Mesenchymal stem cell (in vitro differentiated cells and primary cell): ENCODE results near the gene MOCOS.
"Not testable (repeated sequence)": the region's sequence is repeated elsewhere in the genome, so short reads cannot be mapped to it uniquely, and the experiment has no call there.

Experiments
- DNase-seq: peaks from one replicate; pipeline ENCODE4 v3.0.0-alpha.2; 2013
- H2AFZ ChIP-seq: one replicate; pipeline ENCODE4 v1.6.1; 2013; ENCODE audit warnings: low read depth, mild to moderate bottlenecking, control low read depth, inconsistent platforms, low read length, moderate library complexity
- H2AK5ac ChIP-seq: 2 replicates; pipeline ENCODE4 v1.6.1; 2013; ENCODE audit warnings: low read length, moderate library complexity, mild to moderate bottlenecking, inconsistent platforms; ENCODE audit not compliant: severe bottlenecking
- H2BK120ac ChIP-seq: one replicate; pipeline ENCODE4 v1.6.1; 2013; ENCODE audit warnings: low read depth, mild to moderate bottlenecking, inconsistent platforms, low read length, moderate library complexity
- H2BK12ac ChIP-seq, 2 experiments: one replicate each; pipeline ENCODE4 v1.6.1; 2013; ENCODE audit warnings: inconsistent platforms in 2 of 2, low read length in 2 of 2, mild to moderate bottlenecking in 2 of 2, moderate library complexity in 2 of 2, control low read depth in 1 of 2
- H2BK15ac ChIP-seq: one replicate; pipeline ENCODE4 v1.6.1; 2013; ENCODE audit warnings: mild to moderate bottlenecking, low read depth, inconsistent platforms; ENCODE audit not compliant: poor library complexity, severe bottlenecking
- H2BK5ac ChIP-seq: 2 replicates; pipeline ENCODE4 v1.6.1; 2013; ENCODE audit warnings: low read depth, mild to moderate bottlenecking, low read length, control low read depth, inconsistent platforms; ENCODE audit not compliant: poor library complexity, severe bottlenecking
- H3K14ac ChIP-seq, 2 experiments: one replicate each; pipeline ENCODE4 v1.6.1; 2013; ENCODE audit warnings: inconsistent platforms in 2 of 2, low read length in 2 of 2, control low read depth in 1 of 2, mild to moderate bottlenecking in 1 of 2, moderate library complexity in 1 of 2
- H3K18ac ChIP-seq, 2 experiments: one replicate each; pipeline ENCODE4 v1.6.1; 2013; ENCODE audit warnings: inconsistent platforms in 2 of 2, low read length in 2 of 2, control low read depth in 1 of 2, low read depth in 1 of 2, mild to moderate bottlenecking in 1 of 2
- H3K23ac ChIP-seq, 2 experiments: one replicate each; pipeline ENCODE4 v1.6.1; 2013; ENCODE audit warnings: inconsistent platforms in 2 of 2, low read length in 2 of 2, mild to moderate bottlenecking in 2 of 2, moderate library complexity in 2 of 2, control low read depth in 1 of 2
- H3K27ac ChIP-seq: 2 replicates; pipeline ENCODE4 v1.5.1; 2013; ENCODE audit warnings: mild to moderate bottlenecking, moderate library complexity, low read length, control low read depth, inconsistent platforms; ENCODE audit not compliant: poor library complexity, severe bottlenecking
- H3K27me3 ChIP-seq, 2 experiments: 2 replicates each; pipeline versions ENCODE4 v1.6.1 to v1.7.0; 2013; ENCODE audit warnings: low read length in 2 of 2, mild to moderate bottlenecking in 2 of 2, moderate library complexity in 2 of 2, control low read depth in 1 of 2, inconsistent platforms in 1 of 2; ENCODE audit not compliant: control insufficient read depth in 1 of 2, insufficient read depth in 1 of 2
- H3K36me3 ChIP-seq, 2 experiments: 2 replicates each; pipeline versions ENCODE4 v1.6.1 to v1.7.0; 2013; ENCODE audit warnings: low read length in 2 of 2, control low read depth in 1 of 2, inconsistent platforms in 1 of 2, low read depth in 1 of 2, mild to moderate bottlenecking in 1 of 2; ENCODE audit not compliant: insufficient read depth in 2 of 2, control insufficient read depth in 1 of 2
- H3K4ac ChIP-seq, 2 experiments: one replicate each; pipeline ENCODE4 v1.6.1; 2013; ENCODE audit warnings: inconsistent platforms in 2 of 2, low read length in 2 of 2, mild to moderate bottlenecking in 2 of 2, moderate library complexity in 2 of 2, control low read depth in 1 of 2, low read depth in 1 of 2
- H3K4me1 ChIP-seq: 2 replicates; pipeline ENCODE4 v1.6.1; 2013; ENCODE audit warnings: low read depth, low read length, control low read depth; ENCODE audit not compliant: control insufficient read depth, insufficient read depth
- H3K4me2 ChIP-seq: 2 replicates; pipeline ENCODE4 v1.6.1; 2013; ENCODE audit warnings: low read length, mild to moderate bottlenecking, inconsistent platforms; ENCODE audit not compliant: poor library complexity, severe bottlenecking
- H3K4me3 ChIP-seq, 2 experiments: 2 replicates each; pipeline versions ENCODE4 v1.5.1 to v1.7.0; 2013; ENCODE audit warnings: low read length in 2 of 2, mild to moderate bottlenecking in 2 of 2, control low read depth in 1 of 2, low read depth in 1 of 2; ENCODE audit not compliant: insufficient read depth in 1 of 2
- H3K79me1 ChIP-seq: replicated peaks from 2 replicates; pipeline ENCODE4 v1.6.1; 2013; ENCODE audit warnings: mild to moderate bottlenecking, control low read depth, low read length, inconsistent platforms; ENCODE audit not compliant: poor library complexity, severe bottlenecking
- H3K9ac ChIP-seq: 2 replicates; pipeline ENCODE4 v1.7.0; 2013; ENCODE audit warnings: mild to moderate bottlenecking, low read length, moderate library complexity
- H3K9me3 ChIP-seq: 2 replicates; pipeline ENCODE4 v1.7.0; 2013; ENCODE audit warnings: mild to moderate bottlenecking, low read length; ENCODE audit not compliant: control insufficient read depth
- H4K8ac ChIP-seq: one replicate; pipeline ENCODE4 v1.6.1; 2013; ENCODE audit warnings: inconsistent platforms, mild to moderate bottlenecking, low read length, moderate library complexity
- H4K91ac ChIP-seq: one replicate; pipeline ENCODE4 v1.6.1; 2013; ENCODE audit warnings: mild to moderate bottlenecking, low read length, inconsistent platforms
- WGBS: methylation state at CpG from one replicate; pipeline ENCODE4 v1.1.7; 2013; ENCODE audit warnings: mixed read lengths; 5-methylcytosine and 5-hydroxymethylcytosine counted together

The MOCOS gene

GRCh38 chr18:36160959-36161371, 26.3 kb upstream of the MOCOS start:
- H2AK5ac ChIP-seq, result peak overlapping the region; percentile 57
- H3K18ac ChIP-seq, result no peak overlapping the region
- peaks cover 11 to 83% of the 10 kb centered on the region in 2 experiments for H3K36me3 ChIP-seq
- no peak overlapping the region for H4K8ac ChIP-seq
- H3K79me1 ChIP-seq, result peaks cover 3% of the 10 kb centered on the region
- H3K27me3 ChIP-seq, result no peaks in the 10 kb centered on the region
- H4K91ac ChIP-seq, result no peak overlapping the region
- H2BK12ac ChIP-seq, result no peak overlapping the region
- no peak overlapping the region for H2BK15ac ChIP-seq
- H3K4ac ChIP-seq, result no peak overlapping the region
- no peak overlapping the region for H3K14ac ChIP-seq
- H3K23ac ChIP-seq, result no peak overlapping the region
- no peak overlapping the region for H3K9ac ChIP-seq
- H2BK120ac ChIP-seq, result no peak overlapping the region
- H3K9me3 ChIP-seq, result no peaks in the 10 kb centered on the region
- H3K4me3 ChIP-seq, result no peak overlapping the region
- H3K27ac ChIP-seq, result no peak overlapping the region
- peaks cover 5% of the 10 kb centered on the region for H3K4me1 ChIP-seq
- DNase-seq, result no peak
- H2BK5ac ChIP-seq, result no peak overlapping the region
- H3K4me2 ChIP-seq, result no peak overlapping the region
- 100% methylated on average over 4 of the region's 4 CpGs for WGBS
- H2AFZ ChIP-seq, result no peak overlapping the region

DNA sequence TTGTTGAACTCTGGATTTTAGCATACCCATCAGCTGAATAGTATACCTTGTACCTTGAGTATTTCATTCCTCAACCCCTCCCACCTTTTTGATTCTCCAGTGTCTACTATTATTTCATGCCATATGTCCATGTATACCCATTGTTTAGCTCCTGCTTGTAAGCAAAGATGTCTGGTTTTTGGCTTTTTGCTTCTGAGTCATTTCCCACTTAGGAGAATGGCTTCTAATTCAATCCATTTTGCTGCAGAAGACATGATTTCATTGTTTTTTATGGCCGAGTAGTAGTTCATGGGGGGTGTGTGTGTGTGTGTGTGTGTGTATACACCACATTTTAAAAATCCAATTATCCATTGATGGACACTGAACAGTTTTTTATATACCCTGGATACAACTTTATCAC, 24.3 kb upstream of the MOCOS start:
- no peaks in the 10 kb centered on the region for H3K9me3 ChIP-seq
- no peak overlapping the region for H2BK120ac ChIP-seq
- no peak overlapping the region for H4K8ac ChIP-seq
- no CpG with 5 or more reads among the region's 1 CpG for WGBS
- no peak overlapping the region for H2BK5ac ChIP-seq
- H3K79me1 ChIP-seq, result peaks cover 8% of the 10 kb centered on the region
- no peak overlapping the region for H3K4me2 ChIP-seq
- peaks cover 16 to 87% of the 10 kb centered on the region in 2 experiments for H3K36me3 ChIP-seq
- H3K4me3 ChIP-seq, result no peak overlapping the region
- H3K14ac ChIP-seq, result no peak overlapping the region
- peaks cover 3% of the 10 kb centered on the region for H3K4me1 ChIP-seq
- no peak overlapping the region for H2BK15ac ChIP-seq
- no peak overlapping the region for H2AFZ ChIP-seq
- no peak overlapping the region for H3K18ac ChIP-seq
- H3K27me3 ChIP-seq, result no peaks in the 10 kb centered on the region
- H3K9ac ChIP-seq, result no peak overlapping the region
- peak overlapping the region; percentile 38 for H3K27ac ChIP-seq
- H3K23ac ChIP-seq, result no peak overlapping the region
- H2AK5ac ChIP-seq, result peak overlapping the region; percentile 80
- no peak overlapping the region for H4K91ac ChIP-seq
- no peak overlapping the region for H2BK12ac ChIP-seq
- no peak overlapping the region for H3K4ac ChIP-seq
- DNase-seq, result no peak

- H3K14ac ChIP-seq, result no peak overlapping the region
- H2AFZ ChIP-seq, result no peak overlapping the region
- no peak overlapping the region for H3K4me2 ChIP-seq
- H2BK5ac ChIP-seq, result no peak overlapping the region
- H3K4ac ChIP-seq, result no peak overlapping the region
- H2BK15ac ChIP-seq, result no peak overlapping the region
- no peaks in the 10 kb centered on the region for H3K9me3 ChIP-seq
- peaks cover 47 to 89% of the 10 kb centered on the region in 2 experiments for H3K36me3 ChIP-seq
- H3K9ac ChIP-seq, result no peak overlapping the region
- no peak overlapping the region for H2BK120ac ChIP-seq
- H3K4me1 ChIP-seq, result peaks cover 2% of the 10 kb centered on the region
- H2BK12ac ChIP-seq, result no peak overlapping the region
- H2AK5ac ChIP-seq, result no peak overlapping the region
- no peak overlapping the region for H4K91ac ChIP-seq
- DNase-seq, result no peak
- H3K79me1 ChIP-seq, result peaks cover 19% of the 10 kb centered on the region
- no peak overlapping the region for H3K27ac ChIP-seq
- no peak overlapping the region for H3K4me3 ChIP-seq
- H3K18ac ChIP-seq, result no peak overlapping the region
- WGBS, result 87% methylated on average over 3 of the region's 3 CpGs
- no peak overlapping the region for H3K23ac ChIP-seq
- H3K27me3 ChIP-seq, result no peaks in the 10 kb centered on the region
- H4K8ac ChIP-seq, result no peak overlapping the region
Measured at GRCh38 chr18:36167692-36168218, 19.5 kb upstream of the MOCOS start.

GRCh38 chr18:36168296-36168695, 19.0 kb upstream of the MOCOS start:
- H2AK5ac ChIP-seq, H2BK12ac ChIP-seq, H3K9me3 ChIP-seq, H4K91ac ChIP-seq, H3K4me3 ChIP-seq, H3K4me2 ChIP-seq, H3K27ac ChIP-seq, DNase-seq, H3K14ac ChIP-seq, H3K27me3 ChIP-seq, H2BK120ac ChIP-seq, H2BK5ac ChIP-seq, H3K4me1 ChIP-seq, H4K8ac ChIP-seq, H3K9ac ChIP-seq, H2BK15ac ChIP-seq, H3K18ac ChIP-seq, H2AFZ ChIP-seq, H3K4ac ChIP-seq, H3K23ac ChIP-seq: not testable (repeated sequence)
- Histone ChIP-seq H3K79me1 (peaks cover 19% of the 10 kb centered on the region), H3K36me3 (peaks cover 47 to 89% of the 10 kb centered on the region in 2 experiments)
- WGBS, result 92% methylated on average over 3 of the region's 3 CpGs
